GM19467 (cell line): Measurements from ENCODE around the gene PGR.
"Not testable (repeated sequence)": the region's sequence is repeated elsewhere in the genome, so short reads cannot be mapped to it uniquely, and the experiment has no call there.

Experiments used
- ATAC-seq: cut with Tn5 transposase; IDR thresholded peaks from one replicate; pipeline ENCODE4 v1.9.1; 2021; ENCODE audit warnings: mild to moderate bottlenecking, moderate library complexity; ENCODE audit not compliant: unreplicated experiment

The PGR gene

DNA sequence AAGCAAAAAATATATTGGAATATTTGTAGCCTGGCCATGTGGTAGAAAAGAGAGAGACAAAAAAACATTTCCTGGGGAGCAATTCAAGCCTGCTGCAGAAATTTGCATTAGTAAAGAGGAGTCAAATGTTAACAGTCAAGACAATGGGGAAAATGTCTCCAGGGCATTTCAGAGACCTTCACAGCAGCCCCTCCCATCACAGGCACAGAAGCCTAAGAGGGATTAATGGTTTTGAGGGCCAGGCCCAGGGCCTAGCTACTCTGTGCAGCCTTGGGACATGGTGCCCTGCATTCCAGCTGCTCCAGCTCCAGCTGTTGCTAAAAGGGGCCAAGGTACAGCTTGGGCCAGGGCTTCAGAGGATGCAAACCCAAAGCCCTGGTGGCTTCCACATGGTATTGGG is 46.8 kb downstream of the PGR start:
- ATAC-seq, result no peak

DNA sequence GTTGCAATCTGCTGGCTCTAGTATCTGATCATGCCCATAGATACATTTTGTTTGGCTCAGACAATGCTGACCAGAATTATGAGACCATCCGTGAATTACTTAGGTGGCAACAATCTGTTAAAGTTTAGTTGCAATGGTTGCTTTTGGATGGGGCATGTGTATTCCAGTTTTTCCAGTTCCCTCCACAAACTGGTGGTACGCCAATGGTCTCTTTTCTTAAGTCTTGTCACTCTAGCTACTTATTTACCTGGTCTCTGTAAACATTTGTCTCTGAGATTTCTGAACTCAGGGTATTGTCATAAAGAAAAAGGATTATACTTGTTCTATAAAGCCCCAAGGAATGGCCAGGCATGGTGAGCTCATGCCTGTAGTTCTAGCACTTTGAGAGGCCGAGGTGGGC is 65.9 kb downstream of the PGR start:
- ATAC-seq, result no peak

DNA sequence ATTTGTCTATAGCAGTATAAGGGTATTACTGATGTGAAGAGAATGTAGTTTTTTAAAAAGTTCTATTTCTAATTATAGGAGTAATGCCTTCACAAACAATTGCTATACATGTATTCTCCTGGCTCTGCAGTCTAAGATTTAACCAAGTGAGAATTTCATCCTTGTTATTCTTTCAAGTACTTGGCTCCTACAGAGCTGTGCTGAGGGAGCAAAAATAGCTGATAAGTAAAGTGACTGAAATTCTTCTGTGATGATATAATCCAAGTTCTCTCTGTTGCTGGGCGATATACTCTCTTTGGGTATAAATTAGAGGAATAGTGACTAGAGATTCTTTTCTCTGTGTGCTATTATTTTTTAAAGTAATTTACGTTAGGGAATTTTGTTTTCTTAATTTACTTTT is 68.0 kb downstream of the PGR start:
- ATAC-seq, result no peak

DNA sequence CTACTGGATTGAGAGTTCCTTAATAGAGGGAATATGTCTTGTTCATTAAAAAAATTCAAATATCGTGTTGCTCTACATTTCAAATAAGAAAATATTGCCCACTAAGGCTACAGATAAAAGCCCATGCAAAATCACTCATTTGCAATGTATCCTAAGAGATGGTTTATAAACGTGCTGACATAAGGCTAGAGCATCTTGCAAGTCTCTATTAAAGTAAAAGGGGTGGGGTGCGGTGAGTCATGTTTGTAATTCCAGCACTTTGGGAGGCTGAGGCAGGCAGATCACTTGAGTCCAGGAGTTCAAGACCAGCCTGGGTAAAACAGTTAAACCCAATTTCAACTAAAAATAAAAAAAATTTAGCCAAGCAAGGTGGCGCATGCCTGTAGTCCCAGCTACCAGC is 70.3 kb downstream of the PGR start:
- ATAC-seq, result no peak

DNA sequence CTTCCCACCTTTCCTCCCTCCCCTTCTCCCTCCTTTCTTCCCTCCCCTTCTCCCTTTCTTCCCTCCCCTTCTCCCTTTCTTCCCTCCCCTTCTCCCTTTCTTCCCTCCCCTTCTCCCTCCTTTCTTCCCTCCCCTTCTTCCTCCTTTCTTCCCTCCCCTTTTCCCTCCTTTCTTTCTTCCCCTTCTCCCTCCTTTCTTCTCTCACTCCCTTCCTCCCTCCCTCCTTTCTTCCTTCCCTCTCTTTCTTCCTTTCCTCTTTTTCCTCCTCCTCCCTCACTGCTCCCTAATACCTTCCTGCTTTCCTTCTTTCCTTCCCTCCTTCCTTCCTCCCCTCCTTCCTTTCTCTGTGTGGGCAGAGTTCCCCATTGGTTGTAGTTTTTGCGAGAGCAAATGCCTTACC is 76.1 kb downstream of the PGR start:
- ATAC-seq, result no peak

DNA sequence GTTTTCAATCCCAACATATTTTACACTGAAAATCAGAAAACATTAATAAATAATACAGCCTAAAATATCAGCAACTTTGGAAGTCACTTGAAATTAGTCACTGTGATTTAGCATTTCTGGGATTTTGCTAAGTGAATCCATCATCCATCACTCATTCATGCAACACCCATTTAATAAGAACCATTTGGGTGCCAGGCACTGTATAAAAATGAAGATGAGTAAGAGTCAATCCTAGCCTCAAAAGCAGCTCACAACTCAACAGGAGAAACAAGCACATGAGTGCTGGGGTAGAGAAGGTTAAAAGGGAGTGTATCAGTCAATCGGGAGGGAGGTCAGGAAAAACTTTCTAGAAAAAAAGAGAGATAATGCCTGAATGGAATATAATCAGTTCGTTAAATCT is 77.9 kb downstream of the PGR start:
- ATAC-seq, result no peak

DNA sequence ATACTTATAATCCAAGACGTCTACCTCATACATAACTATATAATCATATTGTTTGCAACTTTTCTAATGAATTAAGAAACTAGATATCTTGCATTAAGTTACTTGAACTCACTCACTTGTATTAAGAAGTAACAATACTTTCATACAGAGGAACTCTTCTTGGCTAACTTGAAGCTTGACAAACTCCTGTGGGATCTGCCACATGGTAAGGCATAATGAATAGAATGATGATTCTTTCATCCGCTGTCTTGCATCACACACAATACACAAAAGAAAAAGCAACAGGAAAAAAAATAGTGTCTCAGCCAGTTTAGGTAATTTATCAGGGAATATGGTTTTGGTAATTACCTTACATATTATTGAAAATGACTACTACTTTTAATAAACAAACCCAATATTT is 79.8 kb downstream of the PGR start:
- no peak for ATAC-seq

DNA sequence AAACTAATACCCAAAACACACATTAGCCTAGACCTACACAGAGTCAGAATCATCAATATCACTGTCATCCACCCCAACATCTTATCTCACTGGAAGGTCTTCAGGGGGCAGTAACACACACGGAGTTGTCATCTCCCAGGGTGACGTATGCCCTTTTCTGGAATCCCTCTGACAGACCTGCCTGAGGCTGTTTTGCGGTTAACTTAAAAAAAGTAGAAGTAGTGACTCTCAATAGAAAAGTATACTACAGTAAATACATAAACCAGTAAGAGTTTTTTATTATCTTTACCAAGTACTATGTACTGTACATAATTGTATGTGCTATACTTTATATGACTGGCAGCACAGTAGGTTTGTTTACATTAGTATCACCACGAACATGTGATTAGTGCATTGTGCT is 80.5 kb downstream of the PGR start:
- no peak for ATAC-seq

DNA sequence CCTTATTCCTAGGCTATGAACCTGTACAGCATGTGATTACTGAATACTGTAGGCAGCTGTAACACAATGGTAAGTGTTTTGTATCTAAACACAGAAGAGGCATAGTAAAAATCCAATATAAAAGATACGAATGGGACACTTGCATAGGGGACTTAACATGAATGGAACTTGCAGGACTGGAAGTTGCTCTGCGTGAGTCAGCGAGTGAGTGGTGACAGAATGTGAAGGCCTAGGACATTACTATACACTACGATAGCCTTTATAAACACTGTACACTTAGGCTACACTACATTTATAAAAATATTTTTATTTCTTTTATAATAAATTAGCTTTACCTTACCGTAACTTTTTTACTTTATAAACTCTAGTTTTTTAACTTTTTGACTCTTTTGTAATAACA is 81.1 kb downstream of the PGR start:
- no peak for ATAC-seq

DNA sequence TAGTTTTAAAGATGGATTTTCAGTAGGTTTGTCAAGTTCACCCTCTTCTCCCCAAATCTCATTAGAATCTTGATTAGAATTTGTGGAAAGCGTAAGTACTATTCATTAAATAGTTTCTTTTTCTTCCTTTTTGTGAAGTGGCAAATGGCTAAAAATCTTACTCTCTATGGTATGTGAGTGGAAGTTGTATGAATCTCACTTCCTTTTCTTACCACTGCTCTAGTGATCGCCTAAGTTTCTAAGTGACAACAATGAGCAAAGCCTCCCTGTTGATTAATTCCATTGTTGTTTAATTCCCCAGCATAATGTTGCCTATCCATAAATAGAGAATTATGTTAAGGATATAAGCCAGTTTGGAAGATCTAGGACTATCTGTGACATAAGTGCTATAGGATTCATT is 82.7 kb downstream of the PGR start:
- no peak for ATAC-seq

DNA sequence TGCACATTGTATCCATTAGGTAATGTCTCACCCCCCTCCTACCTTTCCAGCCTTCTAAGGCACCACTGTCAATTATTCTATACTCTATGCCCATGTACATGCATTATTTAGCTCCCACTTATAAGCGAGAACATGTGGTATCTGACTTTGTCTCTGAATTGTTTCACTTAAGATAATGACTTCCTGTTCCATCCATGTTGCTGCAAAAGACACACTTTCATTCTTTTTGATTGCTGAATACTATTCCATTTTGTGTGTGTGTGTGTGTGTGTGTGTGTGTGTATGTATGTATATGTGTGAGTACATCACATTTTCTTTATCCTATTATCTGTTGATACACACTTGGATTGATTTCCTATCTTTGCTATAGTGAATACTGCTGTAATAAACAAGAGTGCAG is 84.2 kb downstream of the PGR start:
- no peak for ATAC-seq

DNA sequence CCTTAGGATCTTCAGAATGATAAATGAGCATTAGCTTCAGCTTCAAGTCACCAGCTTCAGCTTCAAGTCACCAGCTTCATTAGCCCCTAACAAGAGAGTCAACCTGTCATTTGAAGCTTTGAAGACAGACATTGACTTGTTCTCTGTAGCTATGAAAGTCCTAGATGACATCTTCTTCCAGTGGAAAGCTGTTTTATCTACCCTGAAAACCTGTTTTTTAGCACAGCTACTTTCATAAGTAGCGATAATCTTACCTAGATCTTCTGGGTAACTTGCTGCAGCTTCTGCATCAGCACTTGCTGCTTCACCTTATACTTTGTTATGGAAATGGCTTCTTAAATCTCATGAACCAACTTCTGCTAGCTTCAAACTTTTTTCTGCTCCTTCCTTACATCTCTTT is 85.7 kb downstream of the PGR start:
- ATAC-seq, result no peak

DNA sequence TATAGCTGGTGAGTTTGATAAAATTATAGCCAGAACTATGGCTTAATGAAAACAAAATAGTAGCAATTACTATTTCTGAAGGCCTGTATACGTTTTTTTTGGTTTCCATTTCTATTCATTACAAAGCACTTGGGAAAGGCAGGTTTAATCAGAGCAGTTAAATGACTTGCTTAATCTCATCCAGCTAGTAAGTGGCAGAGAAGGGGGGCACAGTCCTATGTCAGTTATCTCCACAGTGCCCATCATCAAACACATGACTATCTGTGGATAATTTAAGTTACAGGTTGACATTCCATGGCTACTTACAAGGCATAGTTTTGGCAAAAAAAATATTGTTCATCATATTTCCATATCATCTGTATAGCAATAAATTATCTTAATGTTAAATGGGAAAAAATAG is 93.7 kb downstream of the PGR start:
- no peak for ATAC-seq

DNA sequence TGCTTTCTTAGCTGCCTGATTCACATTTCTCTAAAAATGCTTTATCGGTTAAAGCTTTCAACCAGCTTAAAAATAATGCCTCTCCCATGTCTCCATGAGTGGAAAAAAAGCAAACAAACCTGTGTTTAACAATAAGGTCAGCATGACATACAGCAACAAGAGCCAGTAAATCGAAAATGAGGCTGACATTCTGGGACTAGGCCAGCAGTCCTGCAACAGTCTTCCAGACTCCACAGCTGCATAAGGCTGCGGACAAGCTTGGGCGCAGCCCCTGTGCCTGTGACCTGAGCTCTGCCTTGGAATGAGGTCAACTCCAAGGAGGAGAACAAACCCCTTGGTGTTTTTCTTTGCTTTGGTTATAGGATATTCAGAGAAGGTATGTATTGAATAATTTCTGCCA is 95.5 kb downstream of the PGR start:
- no peak for ATAC-seq

DNA sequence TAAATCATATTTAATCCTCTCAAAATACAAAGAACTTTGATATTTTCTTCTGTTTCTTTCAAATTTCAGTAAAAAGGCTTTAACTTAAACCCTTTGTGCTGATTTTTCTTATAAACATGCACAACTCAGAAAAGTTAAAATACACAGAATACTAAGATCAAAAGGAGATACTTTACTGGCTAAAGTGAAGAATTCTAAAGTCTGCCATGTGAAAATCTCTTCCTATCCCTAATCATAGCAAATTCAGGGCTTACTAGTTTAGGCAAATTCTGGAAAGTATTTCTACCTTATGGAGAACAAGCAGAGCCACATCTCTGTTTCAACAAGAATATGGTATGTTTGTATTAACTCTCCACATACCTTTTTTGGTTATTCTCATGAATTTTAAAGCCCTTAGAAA is 96.6 kb downstream of the PGR start:
- ATAC-seq, result no peak

DNA sequence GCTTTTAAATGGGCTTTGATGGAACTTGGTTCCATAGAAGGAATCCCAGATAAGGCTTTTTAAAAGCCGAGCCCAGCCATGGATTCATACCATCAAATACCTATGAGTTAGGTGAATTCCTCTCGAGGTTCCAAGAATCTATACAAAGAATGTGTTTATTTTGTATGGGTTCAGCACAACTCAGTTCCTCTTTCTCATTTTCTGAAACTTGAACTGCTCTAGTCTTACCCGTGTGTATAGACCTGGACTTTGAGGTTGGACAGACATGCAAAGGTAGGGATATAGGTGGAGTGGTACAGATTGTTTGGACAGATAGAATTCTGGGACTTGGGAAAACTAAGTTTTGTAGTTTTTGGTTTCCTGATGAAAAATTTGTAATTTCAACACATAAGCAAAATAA is 97.9 kb downstream of the PGR start:
- ATAC-seq, result no peak

DNA sequence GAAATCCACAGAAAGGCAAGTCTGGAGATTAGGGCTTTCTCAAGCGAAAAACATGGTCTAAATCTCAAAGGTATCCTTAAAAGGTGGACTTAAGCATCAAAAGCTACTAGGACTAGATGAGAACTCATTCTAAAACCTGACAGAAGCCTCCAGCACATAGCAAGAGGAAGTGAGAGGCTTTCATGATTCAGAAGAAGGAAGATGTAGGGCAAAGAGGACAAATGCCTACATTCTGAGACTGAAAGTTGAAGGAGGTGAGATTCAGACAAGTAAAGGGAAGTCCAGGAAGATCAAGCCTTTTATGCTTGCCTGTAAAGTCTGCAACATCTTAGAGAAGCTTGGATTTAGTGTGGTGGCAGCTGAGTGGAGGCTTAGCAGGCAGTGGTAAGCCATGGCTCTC is 98.9 kb downstream of the PGR start:
- no peak for ATAC-seq

DNA sequence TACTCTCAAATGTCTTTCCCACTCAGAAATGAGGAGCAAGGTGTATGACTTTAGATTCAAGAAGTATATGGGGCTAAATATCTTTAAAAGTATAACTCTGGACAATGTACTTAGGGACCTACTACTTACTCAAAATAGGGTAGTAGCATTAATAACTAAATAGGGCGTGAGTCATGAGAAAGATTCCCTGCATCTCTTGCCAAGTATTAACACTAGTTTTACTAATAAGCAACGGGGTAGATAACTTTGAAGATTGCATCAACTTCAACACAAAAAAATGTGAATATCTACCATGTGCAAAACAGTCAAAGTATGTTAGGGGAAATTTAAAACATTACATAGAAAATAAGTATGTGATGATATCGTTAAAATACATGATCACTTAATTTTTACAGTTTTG is 99.6 kb downstream of the PGR start:
- ATAC-seq, result no peak

DNA sequence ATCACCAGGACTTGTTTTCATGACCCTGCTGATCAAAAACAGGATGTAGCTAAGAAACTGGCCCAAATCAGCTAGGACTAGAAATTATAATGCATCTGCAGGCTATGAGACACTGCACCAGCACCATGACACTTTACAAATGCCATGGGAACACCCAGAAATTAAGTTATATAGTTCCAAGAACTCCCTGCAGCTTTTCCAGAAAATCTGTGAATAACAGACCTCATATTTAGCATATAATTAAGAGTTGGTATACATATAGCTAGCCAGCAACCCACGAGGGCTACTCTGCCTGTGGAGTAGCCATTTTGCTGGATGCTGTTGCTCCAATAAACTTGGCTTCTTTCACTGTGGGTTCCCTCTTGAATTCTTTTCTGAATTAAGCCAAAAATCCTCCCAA is 101.0 kb downstream of the PGR start:
- ATAC-seq, result no peak

DNA sequence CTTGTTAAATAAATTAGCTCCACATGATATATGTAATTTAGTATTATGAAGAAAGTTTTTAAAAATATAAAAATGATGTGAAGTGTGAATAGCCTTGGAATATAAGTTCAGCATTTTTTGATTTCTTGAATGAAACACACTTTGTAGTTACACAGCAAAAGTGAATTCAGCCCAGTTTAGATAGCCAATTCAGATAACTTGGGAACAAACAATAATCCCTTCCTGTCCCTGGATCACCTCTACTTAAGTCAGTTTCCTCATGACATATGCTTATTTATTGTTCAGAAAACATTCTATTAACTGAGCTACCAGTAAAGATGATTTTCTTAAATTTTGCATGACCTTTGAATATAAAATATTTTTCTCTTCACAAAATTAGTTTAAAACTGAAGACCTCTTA is 107.4 kb downstream of the PGR start:
- no peak for ATAC-seq

DNA sequence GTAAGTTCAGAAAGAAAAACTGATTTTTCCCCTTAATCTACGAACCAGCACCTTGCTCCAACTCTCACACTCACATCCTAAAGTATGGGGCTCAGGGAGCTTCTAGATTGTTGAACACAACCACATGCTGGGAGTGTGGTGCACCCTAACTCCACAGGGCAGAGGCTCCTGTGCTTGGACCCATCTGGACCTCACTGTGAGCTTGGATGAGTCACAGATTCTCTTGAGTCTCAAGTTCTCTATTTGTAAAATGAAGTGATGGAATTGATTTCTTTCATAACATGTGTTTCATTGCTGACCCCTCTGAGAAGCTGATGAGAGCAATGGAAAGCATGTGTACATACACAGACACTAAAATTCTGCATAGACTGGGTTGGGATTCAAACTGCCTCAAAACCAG is 109.7 kb downstream of the PGR start:
- ATAC-seq, result no peak

DNA sequence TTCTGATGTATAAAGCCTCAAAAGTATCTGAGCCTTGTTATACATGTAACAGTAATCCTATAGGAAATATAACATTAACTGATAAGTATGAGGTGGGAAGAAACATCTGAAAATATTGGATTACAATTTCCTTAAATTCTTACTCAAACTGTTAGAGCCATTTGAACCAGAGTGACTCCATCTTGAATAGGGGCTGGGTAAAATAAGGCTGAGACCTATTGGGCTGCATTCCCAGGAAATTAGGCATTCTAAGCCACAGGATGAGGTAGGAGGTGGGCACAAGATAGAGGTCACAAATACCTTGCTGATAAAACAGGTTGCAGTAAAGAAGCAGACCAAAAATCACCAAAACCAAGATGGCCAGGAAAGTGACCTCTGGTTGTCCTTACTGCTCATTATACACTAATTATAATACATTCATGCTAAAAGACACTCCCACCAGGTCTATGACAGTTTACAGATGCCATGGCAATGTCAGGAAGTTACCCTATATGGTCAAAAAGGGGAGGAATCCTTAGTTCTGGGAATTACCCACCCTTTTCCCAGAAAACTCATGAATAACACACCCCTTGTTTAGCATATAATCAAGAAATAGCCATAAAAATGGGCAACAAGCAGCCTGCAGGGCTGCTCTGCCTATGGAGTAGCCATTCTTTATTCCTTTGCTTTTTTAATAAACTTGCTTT is 114.9 kb downstream of the PGR start:
- ATAC-seq, result no peak

DNA sequence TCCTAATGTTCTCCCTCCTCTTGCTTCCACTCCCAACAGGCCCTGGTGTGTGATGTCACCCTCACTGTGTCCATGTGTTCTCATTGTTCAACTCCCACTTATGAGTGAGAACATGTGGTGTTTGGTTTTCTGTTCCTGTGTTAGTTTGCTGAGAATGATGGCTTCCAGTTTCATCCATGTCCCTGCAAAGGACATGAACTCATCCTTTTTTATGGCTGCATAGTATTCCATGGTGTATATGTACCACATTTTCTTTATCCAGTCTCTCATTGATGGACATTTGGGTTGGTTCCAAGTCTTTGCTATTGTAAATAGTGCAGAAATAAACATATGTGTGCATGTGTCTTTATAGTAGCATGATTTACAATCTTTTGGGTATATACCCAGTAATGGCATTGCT is 115.9 kb downstream of the PGR start:
- not testable (repeated sequence) for ATAC-seq

DNA sequence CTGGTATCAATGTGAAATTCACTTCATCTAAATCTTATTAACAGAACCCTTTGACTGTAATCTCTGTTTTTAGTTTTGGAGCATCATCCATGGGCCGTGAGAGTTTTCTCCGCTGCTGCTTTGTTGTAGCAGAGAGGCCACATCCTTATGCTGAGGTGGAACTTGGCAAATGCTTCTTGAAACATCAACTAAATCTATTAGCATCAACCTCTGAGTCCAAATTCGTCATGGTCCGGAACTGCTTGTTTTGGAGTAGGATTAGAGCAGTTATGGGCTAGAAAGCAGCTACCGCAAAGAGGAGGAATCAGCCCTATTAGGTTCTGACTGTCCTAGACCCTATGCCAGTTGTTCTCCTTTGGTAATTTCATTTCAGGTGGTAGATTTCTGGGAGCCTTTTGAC is 117.7 kb downstream of the PGR start:
- ATAC-seq, result no peak
